ENCODE data around the gene KCNIP1. TPM values are rescaled to one million over a fixed set of nuclear protein-coding genes. Genes with fewer than 3 reads are reported as not detected.

KCNIP1 gene
- total RNA-seq, 4 donors from 2014 or later = 1.2 to 2.7 TPM; not detected in 2

DNA sequence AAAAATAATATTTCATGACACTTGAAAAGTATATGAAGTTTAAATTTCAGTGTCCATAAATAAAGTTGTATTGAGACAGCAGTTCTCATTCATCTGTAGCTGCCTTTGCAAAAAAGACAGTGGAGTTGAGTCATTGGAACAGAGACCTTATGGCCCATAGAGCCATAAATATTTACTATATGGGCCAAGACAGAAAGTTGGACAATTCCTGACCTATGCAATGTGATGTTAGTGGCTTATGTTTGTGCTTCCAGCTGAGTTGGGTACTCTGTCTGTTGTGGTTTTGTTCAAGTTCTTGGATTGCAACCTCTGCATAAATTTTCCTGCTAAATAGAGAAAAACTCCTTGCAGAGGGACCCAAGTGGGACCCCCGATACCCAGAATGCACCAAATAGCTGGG, 69.8 kb downstream of the KCNIP1 start:
- Histone ChIP-seq H3K27ac (no peak overlapping the region), H3K36me3 (no peaks in the 10 kb centered on the region), H3K9me3 (no peaks in the 10 kb centered on the region), H3K4me1 (no peaks in the 10 kb centered on the region), H3K27me3 (peaks cover 9% of the 10 kb centered on the region), H3K4me3 (no peak overlapping the region)
- in situ Hi-C loops (cut with MboI; ENCODE audit: low pct_ligation_motif_present in 1 of 4, low pct_unique_long_range_greater_than_20kb in 1 of 4, low sequenced_read_pairs in 3 of 4) (no loop called here), intact Hi-C loops (cut with DNase I; ENCODE audit: low total_unique reads) (no loop called here)
- no peak for TF ChIP-seq POLR2A (IDR thresholded peaks at IDR 0.05)
- TF ChIP-seq, protein P1, sequence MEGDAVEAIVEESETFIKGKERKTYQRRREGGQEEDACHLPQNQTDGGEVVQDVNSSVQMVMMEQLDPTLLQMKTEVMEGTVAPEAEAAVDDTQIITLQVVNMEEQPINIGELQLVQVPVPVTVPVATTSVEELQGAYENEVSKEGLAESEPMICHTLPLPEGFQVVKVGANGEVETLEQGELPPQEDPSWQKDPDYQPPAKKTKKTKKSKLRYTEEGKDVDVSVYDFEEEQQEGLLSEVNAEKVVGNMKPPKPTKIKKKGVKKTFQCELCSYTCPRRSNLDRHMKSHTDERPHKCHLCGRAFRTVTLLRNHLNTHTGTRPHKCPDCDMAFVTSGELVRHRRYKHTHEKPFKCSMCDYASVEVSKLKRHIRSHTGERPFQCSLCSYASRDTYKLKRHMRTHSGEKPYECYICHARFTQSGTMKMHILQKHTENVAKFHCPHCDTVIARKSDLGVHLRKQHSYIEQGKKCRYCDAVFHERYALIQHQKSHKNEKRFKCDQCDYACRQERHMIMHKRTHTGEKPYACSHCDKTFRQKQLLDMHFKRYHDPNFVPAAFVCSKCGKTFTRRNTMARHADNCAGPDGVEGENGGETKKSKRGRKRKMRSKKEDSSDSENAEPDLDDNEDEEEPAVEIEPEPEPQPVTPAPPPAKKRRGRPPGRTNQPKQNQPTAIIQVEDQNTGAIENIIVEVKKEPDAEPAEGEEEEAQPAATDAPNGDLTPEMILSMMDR (IDR thresholded peaks at IDR 0.05) = no peak
- TF ChIP-seq EP300 (IDR thresholded peaks at IDR 0.05; ENCODE audit: low read depth) = no peak
- no peak for TF ChIP-seq POLR2AphosphoS5 (IDR thresholded peaks at IDR 0.05)
- no peak for DNase-seq
- WGBS, 2 donors (ENCODE audit: low coverage in 1 of 2) = 67 to 70% methylated on average over 1 of the region's 1 CpG

DNA sequence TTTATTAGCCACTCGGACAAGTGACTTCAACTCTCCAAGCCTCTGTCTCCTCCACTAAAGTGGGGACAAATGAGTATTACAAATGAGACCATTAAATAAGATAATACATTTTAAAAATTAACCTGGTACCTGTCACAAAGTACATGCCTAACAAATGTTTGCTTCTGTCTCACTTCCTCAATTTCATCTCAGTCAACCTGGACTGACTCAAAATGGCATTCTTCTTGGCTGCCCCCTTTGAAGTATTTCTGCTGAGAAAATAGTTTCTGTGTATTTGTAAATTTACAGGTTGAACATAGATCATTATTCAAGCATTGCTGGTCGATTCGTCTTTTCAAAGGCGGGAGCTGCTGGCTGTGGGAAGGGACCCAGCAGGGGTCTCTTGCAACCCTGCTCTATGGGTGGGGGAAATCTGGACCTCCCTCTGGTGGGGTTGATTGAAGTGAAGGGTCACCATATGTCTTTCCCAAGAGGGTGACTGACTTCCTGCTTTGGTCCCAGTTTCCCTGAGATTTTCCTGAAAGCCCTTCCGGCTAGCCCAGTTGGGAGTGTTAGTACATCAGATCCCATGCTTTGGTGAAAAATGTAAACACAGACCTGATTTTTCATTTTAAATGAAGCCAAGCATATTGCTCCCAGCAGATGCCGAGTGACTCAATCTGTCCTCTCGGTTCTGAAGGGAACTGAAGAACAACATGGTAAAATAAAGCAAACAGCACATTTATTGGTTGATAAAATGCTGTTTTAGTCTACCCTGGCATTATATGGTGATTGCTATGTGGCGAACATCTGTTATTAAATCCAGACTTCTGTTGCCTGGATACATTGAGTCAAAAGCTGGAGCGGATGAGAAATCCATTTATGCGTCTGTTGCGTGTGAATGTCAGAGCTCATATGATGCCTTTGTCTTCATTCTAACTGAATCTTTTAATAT, 73.0 kb downstream of the KCNIP1 start:
- no peaks in the 10 kb centered on the region for H3K9me3 ChIP-seq
- no peak for DNase-seq
- in situ Hi-C loops (cut with MboI; ENCODE audit: low pct_ligation_motif_present in 1 of 4, low pct_unique_long_range_greater_than_20kb in 1 of 4, low sequenced_read_pairs in 3 of 4) (no loop called here), intact Hi-C loops (cut with DNase I; ENCODE audit: low total_unique reads) (no loop called here)
- H3K4me3 ChIP-seq = no peak overlapping the region
- no peak overlapping the region for H3K27ac ChIP-seq
- WGBS, 2 donors (ENCODE audit: low coverage in 1 of 2) = 75 to 79% methylated on average over 7 to 11 of the region's 11 CpGs
- no peaks in the 10 kb centered on the region for H3K4me1 ChIP-seq
- TF ChIP-seq, protein P1 (IDR thresholded peaks at IDR 0.05) = no peak
- TF ChIP-seq POLR2AphosphoS5 (IDR thresholded peaks at IDR 0.05) (no peak), POLR2A (IDR thresholded peaks at IDR 0.05) (no peak), EP300 (IDR thresholded peaks at IDR 0.05; ENCODE audit: low read depth) (no peak)
- no peaks in the 10 kb centered on the region for H3K36me3 ChIP-seq
- peaks cover 5% of the 10 kb centered on the region for H3K27me3 ChIP-seq

DNA sequence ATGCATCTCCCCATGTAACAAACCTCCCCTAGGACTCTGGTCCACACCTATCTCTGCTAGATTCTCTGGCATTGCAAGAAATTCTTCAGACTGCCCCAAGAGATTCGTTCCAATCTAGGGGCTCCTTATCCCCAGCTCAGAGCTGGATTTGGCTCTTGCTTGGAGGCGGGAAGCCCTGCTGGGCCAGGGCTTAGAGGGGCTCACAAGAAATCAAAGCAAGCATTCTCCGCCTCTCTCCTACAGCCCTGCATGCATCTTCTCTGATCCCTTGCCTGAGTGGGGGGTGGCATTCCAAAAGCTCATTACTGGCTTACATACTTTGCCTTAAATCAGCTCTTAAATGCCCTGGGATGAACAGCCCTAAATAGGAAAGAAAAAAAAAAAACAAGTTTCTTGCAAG, 75.8 kb downstream of the KCNIP1 start:
- Histone ChIP-seq H3K9me3 (no peaks in the 10 kb centered on the region), H3K27ac (no peak overlapping the region), H3K27me3 (no peaks in the 10 kb centered on the region), H3K36me3 (no peaks in the 10 kb centered on the region), H3K4me3 (no peak overlapping the region), H3K4me1 (no peaks in the 10 kb centered on the region)
- WGBS, 2 donors (ENCODE audit: low coverage in 1 of 2) = 64% methylated on average over 3 of the region's 3 CpGs; no CpG with 5 or more reads in 1 of the 2 donors
- DNase-seq = no peak
- in situ Hi-C loops (cut with MboI; ENCODE audit: low pct_ligation_motif_present in 1 of 4, low pct_unique_long_range_greater_than_20kb in 1 of 4, low sequenced_read_pairs in 3 of 4) = no loop called here
- TF ChIP-seq EP300 (IDR thresholded peaks at IDR 0.05; ENCODE audit: low read depth) = no peak
- no peak for TF ChIP-seq POLR2AphosphoS5 (IDR thresholded peaks at IDR 0.05)
- TF ChIP-seq, protein P1 (IDR thresholded peaks at IDR 0.05) = no peak
- TF ChIP-seq POLR2A (IDR thresholded peaks at IDR 0.05) = no peak
- intact Hi-C loops (cut with DNase I; ENCODE audit: low total_unique reads) = no loop called here

DNA sequence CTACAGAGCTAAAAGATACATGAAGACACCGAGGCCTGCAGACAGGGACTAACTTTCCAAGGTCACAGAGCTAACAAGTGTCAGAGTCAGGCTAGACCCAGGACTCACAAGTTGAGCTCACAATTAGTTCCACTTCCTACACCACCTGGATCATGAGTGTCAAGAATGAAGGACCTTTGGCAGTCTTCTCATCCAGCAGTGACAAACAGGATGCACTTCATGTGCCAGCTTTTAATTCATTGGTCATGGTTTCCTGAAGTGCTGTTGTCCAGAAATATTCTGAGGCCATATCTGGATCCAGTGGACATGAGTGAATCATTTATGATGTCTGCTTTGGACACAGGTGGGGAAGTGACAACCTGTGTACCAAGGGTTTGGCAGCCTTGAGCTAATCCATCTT, 77.4 kb downstream of the KCNIP1 start:
- no peaks in the 10 kb centered on the region for H3K4me1 ChIP-seq
- WGBS, 2 donors (ENCODE audit: low coverage in 1 of 2) = 64% methylated on average over 1 of the region's 1 CpG; no CpG with 5 or more reads in 1 of the 2 donors
- no peaks in the 10 kb centered on the region for H3K27me3 ChIP-seq
- in situ Hi-C loops (cut with MboI; ENCODE audit: low pct_ligation_motif_present in 1 of 4, low pct_unique_long_range_greater_than_20kb in 1 of 4, low sequenced_read_pairs in 3 of 4) (no loop called here), intact Hi-C loops (cut with DNase I; ENCODE audit: low total_unique reads) (no loop called here)
- no peak for TF ChIP-seq EP300 (IDR thresholded peaks at IDR 0.05; ENCODE audit: low read depth)
- TF ChIP-seq POLR2A (IDR thresholded peaks at IDR 0.05) = no peak
- TF ChIP-seq, protein P1 (IDR thresholded peaks at IDR 0.05) = no peak
- no peak for TF ChIP-seq POLR2AphosphoS5 (IDR thresholded peaks at IDR 0.05)
- no peak overlapping the region for H3K27ac ChIP-seq
- no peaks in the 10 kb centered on the region for H3K9me3 ChIP-seq
- no peak overlapping the region for H3K4me3 ChIP-seq
- no peak for DNase-seq
- H3K36me3 ChIP-seq = no peaks in the 10 kb centered on the region

Measured in transverse colon (tissue), 4 donors.